Breast epithelium (tissue), 4 donors: Measurements from ENCODE around the gene FN3K. TPM values are rescaled to one million over a fixed set of nuclear protein-coding genes. Genes with fewer than 3 reads are reported as not detected.
A peak's percentile ranks its signal among the peaks of the same experiment; 100 is the strongest.
"Not testable (repeated sequence)": the region's sequence is repeated elsewhere in the genome, so short reads cannot be mapped to it uniquely, and the experiment has no call there.

ENCODE experiments used
- DNase-seq, 2 donors: peaks; one replicate each; pipeline ENCODE4 v3.0.0-alpha.2; 2019; ENCODE audit warnings: low spot score in 2 of 2
- H3K27ac ChIP-seq, 2 donors: fragments of 200-600 bp; sonication (generic) in 1 of 2; one replicate each; pipeline ENCODE4 v1.5.1; 2016 to 2019; ENCODE audit warnings: mild to moderate bottlenecking in 1 of 2
- H3K27me3 ChIP-seq, 2 donors: fragments of 200-600 bp; sonication (generic) in 1 of 2; one replicate each; pipeline versions ENCODE4 v1.5.1 to v1.6.0; 2017 to 2019; ENCODE audit warnings: control low read depth in 1 of 2, mild to moderate bottlenecking in 1 of 2
- H3K36me3 ChIP-seq: fragments of 200-600 bp; one replicate; pipeline ENCODE4 v1.5.1; 2019
- H3K4me1 ChIP-seq, 2 donors: fragments of 200-600 bp; sonication (generic); one replicate each; pipeline ENCODE4 v1.5.1; 2016 to 2019; ENCODE audit warnings: control low read depth in 1 of 2
- H3K4me3 ChIP-seq, 3 donors: fragments of 200-600 bp; sonication (generic); 1 replicate in 2 of 3; 2 replicates in 1 of 3; pipeline ENCODE4 v1.5.1; 2016 to 2019; ENCODE audit warnings: mild to moderate bottlenecking in 3 of 3, moderate library complexity in 2 of 3
- H3K9me3 ChIP-seq, 2 donors: fragments of 200-600 bp; sonication (generic) in 1 of 2; one replicate each; pipeline ENCODE4 v1.5.1; 2016 to 2019; ENCODE audit warnings: control low read depth in 1 of 2
- CTCF ChIP-seq, 3 donors: fragments of 450-650 bp; IDR thresholded peaks; one replicate each; pipeline ENCODE4 v1.5.1; 2016 to 2017; ENCODE audit warnings: antibody characterized with exemption in 3 of 3, mild to moderate bottlenecking in 3 of 3, moderate library complexity in 3 of 3
- POLR2A ChIP-seq: fragments of 450-650 bp; IDR thresholded peaks from one replicate; pipeline ENCODE4 v1.6.1; 2016; ENCODE audit warnings: antibody characterized with exemption, mild to moderate bottlenecking, moderate library complexity
- POLR2AphosphoS5 ChIP-seq, 3 donors: sonication (generic); formaldehyde crosslinking; IDR thresholded peaks; one replicate each; pipeline ENCODE4 v1.6.1; 2017; ENCODE audit warnings: antibody characterized with exemption in 3 of 3
- intact Hi-C: fragments of 100-400 bp; cut with DNase I; formaldehyde crosslinking; loops from one replicate; pipeline ENCODE4 v1.15.1; 2023; ENCODE audit warnings: low total_unique reads
- total RNA-seq, 3 donors: library from RNA; depleted of rRNA; stranded (reverse); fragments of >200 nt; gene quantifications; one replicate each; pipeline ENCODE4 v1.1.0, GENCODE V29; 2016

Gene FN3K
- total RNA-seq, 3 donors from 2014 or later: 4.5 to 9.4 (median 7.2) TPM

GRCh38 chr17:82776454-82776853 lies 41.0 kb downstream of the FN3K start:
- Histone ChIP-seq H3K27me3 (no peaks in the 10 kb centered on the region), H3K4me1 (no peaks in the 10 kb centered on the region), H3K27ac (no peak overlapping the region), H3K9me3 (no peaks in the 10 kb centered on the region), H3K4me3 (no peak overlapping the region), H3K36me3 (no peaks in the 10 kb centered on the region)
- intact Hi-C loops: no loop called here
- no peak for DNase-seq
- TF ChIP-seq POLR2AphosphoS5 (IDR thresholded peaks at IDR 0.05): no peak
- no peak for TF ChIP-seq POLR2A
- TF ChIP-seq CTCF (IDR thresholded peaks at IDR 0.05): no peak

GRCh38 chr17:82777778-82778375 lies 42.5 kb downstream of the FN3K start:
- DNase-seq, intact Hi-C loops, H3K27ac ChIP-seq, H3K4me1 ChIP-seq, H3K36me3 ChIP-seq, H3K27me3 ChIP-seq, H3K4me3 ChIP-seq, H3K9me3 ChIP-seq: not testable (repeated sequence)
- peak in 2 of 3 donors; percentile 17 to 22 for TF ChIP-seq CTCF (IDR thresholded peaks at IDR 0.05)

GRCh38 chr17:82779541-82779940 lies 44.1 kb downstream of the FN3K start:
- TF ChIP-seq POLR2AphosphoS5 (IDR thresholded peaks at IDR 0.05) (no peak), POLR2A (no peak), CTCF (IDR thresholded peaks at IDR 0.05) (no peak)
- no peaks in the 10 kb centered on the region for H3K27me3 ChIP-seq
- no peaks in the 10 kb centered on the region for H3K4me1 ChIP-seq
- no peaks in the 10 kb centered on the region for H3K36me3 ChIP-seq
- H3K9me3 ChIP-seq: no peaks in the 10 kb centered on the region
- intact Hi-C loops: no loop called here
- no peak for DNase-seq
- H3K4me3 ChIP-seq: no peak overlapping the region
- no peak overlapping the region for H3K27ac ChIP-seq

- Histone ChIP-seq H3K27ac (no peak overlapping the region), H3K9me3 (no peaks in the 10 kb centered on the region), H3K4me1 (no peaks in the 10 kb centered on the region), H3K27me3 (no peaks in the 10 kb centered on the region), H3K36me3 (no peaks in the 10 kb centered on the region), H3K4me3 (no peak overlapping the region)
- intact Hi-C loops: no loop called here
- no peak for DNase-seq
- TF ChIP-seq POLR2A (no peak), POLR2AphosphoS5 (IDR thresholded peaks at IDR 0.05) (no peak), CTCF (IDR thresholded peaks at IDR 0.05) (no peak)
Measured at GRCh38 chr17:82780195-82780594, 44.8 kb downstream of the FN3K start.

GRCh38 chr17:82780971-82781893 lies 45.8 kb downstream of the FN3K start:
- Histone ChIP-seq H3K4me3 (no peak overlapping the region), H3K9me3 (no peaks in the 10 kb centered on the region), H3K4me1 (no peaks in the 10 kb centered on the region), H3K27me3 (no peaks in the 10 kb centered on the region), H3K36me3 (no peaks in the 10 kb centered on the region), H3K27ac (no peak overlapping the region)
- DNase-seq: no peak
- no peak for TF ChIP-seq POLR2A
- TF ChIP-seq POLR2AphosphoS5 (IDR thresholded peaks at IDR 0.05): no peak
- TF ChIP-seq CTCF (IDR thresholded peaks at IDR 0.05): no peak
- intact Hi-C loops: no loop called here
